GM19238 (cell line): ENCODE data around the gene SMIM12.

ENCODE experiments used
- DNase-seq: peaks from one replicate; pipeline ENCODE4 v3.0.0; 2011; ENCODE audit warnings: low spot score; ENCODE audit not compliant: insufficient read length

Gene SMIM12

DNA sequence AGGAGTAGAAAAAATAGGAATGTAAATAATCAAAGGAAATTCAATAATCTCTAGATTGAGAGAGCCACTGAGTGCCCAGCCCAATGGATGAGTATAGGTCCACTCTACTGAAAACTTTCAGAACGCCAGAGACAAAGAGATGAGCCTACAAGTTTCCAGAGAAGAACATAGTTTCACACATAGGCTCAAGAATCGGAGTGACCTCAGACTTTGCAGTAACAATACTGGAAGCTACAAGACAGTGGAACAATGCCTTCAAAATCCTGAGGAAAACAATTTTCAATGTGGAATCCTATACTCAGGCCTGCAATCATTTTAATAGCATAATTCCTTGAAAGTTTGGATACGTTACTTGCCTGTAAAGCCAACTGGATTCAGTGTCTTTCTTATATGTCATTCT is 55.8 kb downstream of the SMIM12 start:
- no peak for DNase-seq
